Left colon (tissue), 2 donors: ENCODE data around the gene U2AF1. TPM values are rescaled to one million over a fixed set of nuclear protein-coding genes. Genes with fewer than 3 reads are reported as not detected.
"Not testable (repeated sequence)": the region's sequence is repeated elsewhere in the genome, so short reads cannot be mapped to it uniquely, and the experiment has no call there.

Experiments used
- ATAC-seq: fragments of 200-7000 bp; cut with Tn5 transposase; one replicate; pipeline ENCODE4 v1.9.1; 2020; ENCODE audit warnings: mild to moderate bottlenecking, moderate library complexity
- DNase-seq, 2 donors: peaks; one replicate each; pipeline ENCODE4 v3.0.0-alpha.2; 2020
- intact Hi-C, 2 donors: fragments of 100-400 bp; cut with DNase I in 1 of 2; cut with micrococcal nuclease in 1 of 2; formaldehyde crosslinking; loops; one replicate each; pipeline versions ENCODE4 v1.11.2 to v1.14.0; 2022; cut with DNase I, micrococcal nuclease
- total RNA-seq, 2 donors: library from RNA; stranded (reverse); fragmentation: NEBNext Ultra II Directional; extraction: Animal tissue kit (Norgen Biotek cat#: 25700); gene quantifications; one replicate each; pipeline ENCODE4 v1.2.1, GENCODE V29; 2021
- donor health status: DM: no; HTN: no; CAD: no.
- donor health status: DM: yes; HTN: yes; CAD: no.

The U2AF1 gene
- total RNA-seq, 2 donors from 2014 or later = 6.5 to 7.2 TPM

- DNase-seq (peak in 1 of 2 donors; percentile 5), ATAC-seq (peak; percentile 65)
- intact Hi-C loops = not testable (repeated sequence)
Observed at GRCh38 chr21:43045165-43045875, 62.0 kb downstream of the U2AF1 start.

GRCh38 chr21:43044547-43044946 lies 62.8 kb downstream of the U2AF1 start:
- not testable (repeated sequence) for ATAC-seq

GRCh38 chr21:43043291-43043690 lies 64.1 kb downstream of the U2AF1 start:
- DNase-seq, ATAC-seq, intact Hi-C loops: not testable (repeated sequence)

More at GRCh38 chr21:43044547-43044946, 62.8 kb downstream of the U2AF1 start:
- DNase-seq = peak in 1 of 2 donors; percentile 9
- intact Hi-C loops = not testable (repeated sequence)

Other genes with a start within 250 kb of the U2AF1 start
- 10 to 100 TPM; 10.5 to 21.5 TPM for gene WDR4, start 228.0 kb downstream of the U2AF1 start, total RNA-seq
- gene NDUFV3, start 214.3 kb downstream of the U2AF1 start, total RNA-seq = 10 to 100 TPM; 35.7 to 38.2 TPM
- gene ERVH48-1, start 181.9 kb downstream of the U2AF1 start, total RNA-seq = not detected
- gene PKNOX1, start 133.0 kb downstream of the U2AF1 start, total RNA-seq = 10 to 100 TPM; 12.4 to 15.3 TPM
- 10 to 100 TPM in 1 of 2 donors, 1 to 10 TPM in 1; 3.4 to 15.8 TPM for gene CBS, start 31.7 kb downstream of the U2AF1 start, total RNA-seq
- gene CRYAA, start 61.4 kb upstream of the U2AF1 start, total RNA-seq = not detected